ENCODE data around the gene RFPL3.
"Not testable (repeated sequence)": the region's sequence is repeated elsewhere in the genome, so short reads cannot be mapped to it uniquely, and the experiment has no call there.

Gene RFPL3

DNA sequence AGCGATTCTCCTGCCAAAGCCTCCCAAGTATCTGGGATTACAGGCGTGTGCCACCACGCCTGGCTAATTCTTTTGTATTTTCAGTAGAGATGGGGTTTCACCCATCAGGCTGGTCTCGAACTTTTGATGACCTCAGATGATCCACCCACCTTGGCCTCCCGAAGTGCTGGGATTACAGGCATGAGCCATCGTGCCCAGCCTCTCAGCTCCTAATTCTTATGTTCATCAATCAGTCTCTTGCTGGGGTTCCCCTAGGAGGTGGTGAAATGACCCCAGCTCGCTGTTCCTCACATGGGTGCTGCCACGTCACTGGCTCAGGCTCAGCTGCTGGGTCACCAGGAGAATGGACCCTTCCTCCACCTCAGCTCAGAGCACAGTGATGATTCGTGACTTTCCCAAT, at the start of gene RFPL3:
TSS of gene RFPL3 (plus strand) at position 301 of the 400 bp plus-strand sequence. CDS start 205 bp downstream, outside the sequence.
- H3K27ac ChIP-seq (ENCODE audit: low read depth, low read length); H3K4me1 ChIP-seq (ENCODE audit: insufficient read depth, low read length); H3K27me3 ChIP-seq (ENCODE audit: control insufficient read depth in 1 of 2, insufficient read depth in 2 of 2, low read length in 2 of 2); H3K4me3 ChIP-seq (ENCODE audit: low read depth in 1 of 2, low read length in 2 of 2); H3K36me3 ChIP-seq (ENCODE audit: insufficient read depth, low read length); H3K9ac ChIP-seq (ENCODE audit: low read length); H3K9me3 ChIP-seq (ENCODE audit: low read length): not testable (repeated sequence)

- no peaks in the 10 kb centered on the region for H3K27me3 ChIP-seq (ENCODE audit: control insufficient read depth in 1 of 2, insufficient read depth in 2 of 2, low read length in 2 of 2)
- no peaks in the 10 kb centered on the region for H3K9me3 ChIP-seq (ENCODE audit: low read length)
- no peak overlapping the region for H3K9ac ChIP-seq (ENCODE audit: low read length)
- no peaks in the 10 kb centered on the region for H3K36me3 ChIP-seq (ENCODE audit: insufficient read depth, low read length)
- H3K27ac ChIP-seq (ENCODE audit: low read depth, low read length), result no peak overlapping the region
- no peak overlapping the region for H3K4me3 ChIP-seq (ENCODE audit: low read depth in 1 of 2, low read length in 2 of 2)
- no peaks in the 10 kb centered on the region for H3K4me1 ChIP-seq (ENCODE audit: insufficient read depth, low read length)
Measured at GRCh38 chr22:32308191-32308590, 49.5 kb upstream of the RFPL3 start.

DNA sequence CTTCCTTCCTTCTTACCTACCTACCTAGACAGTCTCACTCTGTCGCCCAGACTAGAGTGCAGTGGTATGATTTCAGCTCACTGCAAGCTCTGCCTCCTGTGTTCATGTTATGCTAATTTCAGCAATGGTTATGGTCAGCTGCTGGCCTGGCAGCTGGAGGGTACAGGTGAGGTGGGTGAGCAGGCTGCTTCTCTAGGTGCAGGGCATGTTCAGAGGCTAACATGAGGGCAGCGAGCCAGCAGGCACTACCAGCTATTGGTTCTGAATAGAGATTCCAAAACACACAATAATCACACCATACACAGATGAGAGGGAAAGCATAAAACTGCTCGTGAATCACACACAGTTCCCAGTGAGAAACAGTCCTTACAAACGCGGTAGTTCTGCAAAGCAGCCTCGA, 48.7 kb upstream of the RFPL3 start:
- H3K9ac ChIP-seq (ENCODE audit: low read length), result no peak overlapping the region
- H3K4me3 ChIP-seq (ENCODE audit: low read depth in 1 of 2, low read length in 2 of 2), result no peak overlapping the region
- H3K9me3 ChIP-seq (ENCODE audit: low read length), result no peaks in the 10 kb centered on the region
- H3K36me3 ChIP-seq (ENCODE audit: insufficient read depth, low read length), result no peaks in the 10 kb centered on the region
- no peaks in the 10 kb centered on the region for H3K27me3 ChIP-seq (ENCODE audit: control insufficient read depth in 1 of 2, insufficient read depth in 2 of 2, low read length in 2 of 2)
- H3K27ac ChIP-seq (ENCODE audit: low read depth, low read length), result no peak overlapping the region
- no peaks in the 10 kb centered on the region for H3K4me1 ChIP-seq (ENCODE audit: insufficient read depth, low read length)

GRCh38 chr22:32309585-32310251, 47.9 kb upstream of the RFPL3 start:
- Histone ChIP-seq H3K36me3 (ENCODE audit: insufficient read depth, low read length) (no peaks in the 10 kb centered on the region), H3K9me3 (ENCODE audit: low read length) (no peaks in the 10 kb centered on the region), H3K27ac (ENCODE audit: low read depth, low read length) (no peak overlapping the region), H3K9ac (ENCODE audit: low read length) (no peak overlapping the region), H3K4me1 (ENCODE audit: insufficient read depth, low read length) (no peaks in the 10 kb centered on the region), H3K27me3 (ENCODE audit: control insufficient read depth in 1 of 2, insufficient read depth in 2 of 2, low read length in 2 of 2) (no peaks in the 10 kb centered on the region), H3K4me3 (ENCODE audit: low read depth in 1 of 2, low read length in 2 of 2) (no peak overlapping the region)

DNA sequence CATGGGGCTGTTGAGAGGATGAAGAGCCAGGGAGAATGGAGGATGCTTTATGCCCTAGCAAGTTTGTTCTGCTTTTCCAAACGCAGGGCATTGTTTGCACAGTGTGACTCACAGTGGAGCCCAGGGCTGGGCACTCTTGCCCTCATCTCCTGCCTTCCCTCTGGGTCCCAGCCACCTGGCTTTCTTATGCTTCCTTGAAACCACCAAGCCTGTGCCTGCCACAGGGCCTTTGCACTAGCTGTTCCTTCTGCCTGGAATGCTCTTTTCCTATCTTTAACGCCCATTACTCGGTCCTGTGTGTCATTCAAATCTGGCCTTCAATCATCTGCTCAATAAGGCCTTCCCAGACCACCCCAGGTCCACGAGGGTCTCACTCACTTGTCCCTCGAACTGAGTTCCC, 46.9 kb upstream of the RFPL3 start:
- H3K4me1 ChIP-seq (ENCODE audit: insufficient read depth, low read length), result no peaks in the 10 kb centered on the region
- H3K27me3 ChIP-seq (ENCODE audit: control insufficient read depth in 1 of 2, insufficient read depth in 2 of 2, low read length in 2 of 2), result no peaks in the 10 kb centered on the region
- no peak overlapping the region for H3K9ac ChIP-seq (ENCODE audit: low read length)
- no peak overlapping the region for H3K4me3 ChIP-seq (ENCODE audit: low read depth in 1 of 2, low read length in 2 of 2)
- H3K27ac ChIP-seq (ENCODE audit: low read depth, low read length), result no peak overlapping the region
- H3K9me3 ChIP-seq (ENCODE audit: low read length), result no peaks in the 10 kb centered on the region
- no peaks in the 10 kb centered on the region for H3K36me3 ChIP-seq (ENCODE audit: insufficient read depth, low read length)

- Histone ChIP-seq H3K9ac (ENCODE audit: low read length) (no peak overlapping the region), H3K27ac (ENCODE audit: low read depth, low read length) (no peak overlapping the region), H3K36me3 (ENCODE audit: insufficient read depth, low read length) (no peaks in the 10 kb centered on the region), H3K4me3 (ENCODE audit: low read depth in 1 of 2, low read length in 2 of 2) (no peak overlapping the region), H3K4me1 (ENCODE audit: insufficient read depth, low read length) (no peaks in the 10 kb centered on the region), H3K9me3 (ENCODE audit: low read length) (no peaks in the 10 kb centered on the region), H3K27me3 (ENCODE audit: control insufficient read depth in 1 of 2, insufficient read depth in 2 of 2, low read length in 2 of 2) (no peaks in the 10 kb centered on the region)
Measured at GRCh38 chr22:32311551-32312071, 46.1 kb upstream of the RFPL3 start.

GRCh38 chr22:32312748-32313147, 44.9 kb upstream of the RFPL3 start:
- Histone ChIP-seq H3K27ac (ENCODE audit: low read depth, low read length) (no peak overlapping the region), H3K4me1 (ENCODE audit: insufficient read depth, low read length) (no peaks in the 10 kb centered on the region), H3K27me3 (ENCODE audit: control insufficient read depth in 1 of 2, insufficient read depth in 2 of 2, low read length in 2 of 2) (no peaks in the 10 kb centered on the region), H3K36me3 (ENCODE audit: insufficient read depth, low read length) (no peaks in the 10 kb centered on the region), H3K4me3 (ENCODE audit: low read depth in 1 of 2, low read length in 2 of 2) (no peak overlapping the region), H3K9me3 (ENCODE audit: low read length) (no peaks in the 10 kb centered on the region), H3K9ac (ENCODE audit: low read length) (no peak overlapping the region)

DNA sequence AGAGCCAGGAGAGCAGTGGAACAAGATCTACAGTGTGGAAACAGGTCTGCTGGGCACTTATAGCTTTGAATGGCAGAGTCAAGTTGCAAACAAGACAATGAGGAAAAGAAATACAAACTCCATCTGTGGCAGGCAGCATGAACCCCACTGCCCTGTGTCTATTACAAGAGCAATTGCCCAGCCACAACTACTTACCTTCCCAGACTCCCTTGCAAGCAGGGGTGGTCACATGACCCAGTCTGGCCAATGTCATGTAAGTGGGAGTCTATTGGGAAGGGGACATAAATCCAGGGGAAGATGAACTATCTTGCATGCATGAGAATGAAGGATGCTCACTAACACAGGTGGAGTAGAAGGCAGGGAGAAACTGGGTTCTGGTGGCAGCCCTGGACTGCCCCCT, 44.1 kb upstream of the RFPL3 start:
- H3K4me3 ChIP-seq (ENCODE audit: low read depth in 1 of 2, low read length in 2 of 2), result no peak overlapping the region
- H3K9ac ChIP-seq (ENCODE audit: low read length), result no peak overlapping the region
- no peaks in the 10 kb centered on the region for H3K36me3 ChIP-seq (ENCODE audit: insufficient read depth, low read length)
- H3K9me3 ChIP-seq (ENCODE audit: low read length), result no peaks in the 10 kb centered on the region
- no peaks in the 10 kb centered on the region for H3K4me1 ChIP-seq (ENCODE audit: insufficient read depth, low read length)
- H3K27ac ChIP-seq (ENCODE audit: low read depth, low read length), result no peak overlapping the region
- no peaks in the 10 kb centered on the region for H3K27me3 ChIP-seq (ENCODE audit: control insufficient read depth in 1 of 2, insufficient read depth in 2 of 2, low read length in 2 of 2)

DNA sequence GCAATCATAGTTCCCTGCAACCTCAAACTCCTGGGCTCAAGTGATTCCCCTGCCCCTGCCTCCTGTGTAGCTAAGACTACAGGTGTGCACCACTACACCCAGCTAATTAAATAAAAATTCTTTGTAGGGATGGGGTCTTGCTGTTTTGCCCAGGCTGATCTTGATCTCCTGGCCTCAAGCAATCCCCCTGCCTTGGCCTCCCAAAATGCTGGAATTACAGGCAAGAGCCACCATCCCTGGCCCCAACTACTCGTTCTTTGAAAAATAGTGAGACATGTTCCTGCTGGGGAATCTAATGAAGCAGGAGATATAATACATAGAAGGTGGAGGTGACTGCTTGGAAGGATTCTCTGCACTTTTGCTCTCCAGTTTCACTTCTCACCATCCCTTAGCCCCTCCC, 40.1 kb upstream of the RFPL3 start:
- H3K9ac ChIP-seq (ENCODE audit: low read length), result no peak overlapping the region
- no peak overlapping the region for H3K4me3 ChIP-seq (ENCODE audit: low read depth in 1 of 2, low read length in 2 of 2)
- H3K4me1 ChIP-seq (ENCODE audit: insufficient read depth, low read length), result no peaks in the 10 kb centered on the region
- no peaks in the 10 kb centered on the region for H3K27me3 ChIP-seq (ENCODE audit: control insufficient read depth in 1 of 2, insufficient read depth in 2 of 2, low read length in 2 of 2)
- no peaks in the 10 kb centered on the region for H3K36me3 ChIP-seq (ENCODE audit: insufficient read depth, low read length)
- no peaks in the 10 kb centered on the region for H3K9me3 ChIP-seq (ENCODE audit: low read length)
- no peak overlapping the region for H3K27ac ChIP-seq (ENCODE audit: low read depth, low read length)

GRCh38 chr22:32318361-32318760, 39.3 kb upstream of the RFPL3 start:
- no peak overlapping the region for H3K27ac ChIP-seq (ENCODE audit: low read depth, low read length)
- no peaks in the 10 kb centered on the region for H3K9me3 ChIP-seq (ENCODE audit: low read length)
- no peak overlapping the region for H3K9ac ChIP-seq (ENCODE audit: low read length)
- H3K4me3 ChIP-seq (ENCODE audit: low read depth in 1 of 2, low read length in 2 of 2), result no peak overlapping the region
- H3K36me3 ChIP-seq (ENCODE audit: insufficient read depth, low read length), result no peaks in the 10 kb centered on the region
- no peaks in the 10 kb centered on the region for H3K27me3 ChIP-seq (ENCODE audit: control insufficient read depth in 1 of 2, insufficient read depth in 2 of 2, low read length in 2 of 2)
- no peaks in the 10 kb centered on the region for H3K4me1 ChIP-seq (ENCODE audit: insufficient read depth, low read length)

DNA sequence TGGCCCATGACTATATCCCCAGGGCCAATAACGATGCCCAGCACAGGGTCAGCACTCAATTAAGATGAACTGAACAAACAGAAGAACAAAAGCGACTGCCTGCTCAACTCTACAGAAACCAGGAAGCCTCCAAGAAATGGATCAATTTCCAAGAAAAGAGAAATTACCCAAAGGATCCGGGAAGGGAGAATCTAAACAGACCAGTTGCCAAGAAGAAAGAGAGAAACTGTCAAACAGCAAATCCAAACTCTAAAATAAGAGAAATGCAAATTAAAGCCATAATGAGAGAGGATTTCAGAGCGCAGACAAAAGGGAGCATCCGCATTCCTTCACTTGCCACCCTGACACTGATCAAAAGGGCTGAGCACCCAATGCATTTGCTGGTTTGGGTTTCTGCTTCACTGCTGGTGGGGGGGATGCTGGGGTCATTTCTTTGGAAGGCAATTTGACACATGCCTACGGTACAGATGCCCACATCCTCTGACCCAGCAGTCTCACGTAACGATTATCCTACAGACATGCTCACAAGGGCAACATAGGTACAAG, 37.7 kb upstream of the RFPL3 start:
- Histone ChIP-seq H3K4me3 (ENCODE audit: low read depth in 1 of 2, low read length in 2 of 2) (no peak overlapping the region), H3K9ac (ENCODE audit: low read length) (no peak overlapping the region), H3K4me1 (ENCODE audit: insufficient read depth, low read length) (no peaks in the 10 kb centered on the region), H3K36me3 (ENCODE audit: insufficient read depth, low read length) (no peaks in the 10 kb centered on the region), H3K9me3 (ENCODE audit: low read length) (no peaks in the 10 kb centered on the region), H3K27me3 (ENCODE audit: control insufficient read depth in 1 of 2, insufficient read depth in 2 of 2, low read length in 2 of 2) (no peaks in the 10 kb centered on the region), H3K27ac (ENCODE audit: low read depth, low read length) (no peak overlapping the region)

DNA sequence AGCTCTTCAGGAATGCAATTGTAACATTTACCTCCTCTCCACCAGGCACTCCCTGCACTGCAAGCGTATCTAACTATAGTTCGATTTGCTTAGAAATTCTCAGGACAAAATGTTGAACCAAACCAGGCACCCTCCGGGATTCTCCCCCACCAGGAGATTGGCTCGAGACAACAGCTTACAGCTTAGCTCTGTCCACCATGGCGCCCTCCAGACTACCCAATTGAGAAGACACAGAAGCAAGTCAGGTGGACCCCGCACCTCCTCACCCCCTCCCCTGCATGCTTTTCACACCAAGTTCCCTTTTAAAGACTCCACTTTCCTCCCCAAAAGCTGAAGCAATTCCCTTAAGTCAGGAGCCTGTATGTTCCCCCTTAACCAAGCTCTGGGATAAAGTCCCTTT, 34.7 kb upstream of the RFPL3 start:
- Histone ChIP-seq H3K27me3 (ENCODE audit: control insufficient read depth in 1 of 2, insufficient read depth in 2 of 2, low read length in 2 of 2) (no peaks in the 10 kb centered on the region), H3K9me3 (ENCODE audit: low read length) (no peaks in the 10 kb centered on the region), H3K36me3 (ENCODE audit: insufficient read depth, low read length) (no peaks in the 10 kb centered on the region), H3K4me3 (ENCODE audit: low read depth in 1 of 2, low read length in 2 of 2) (no peak overlapping the region), H3K4me1 (ENCODE audit: insufficient read depth, low read length) (no peaks in the 10 kb centered on the region), H3K27ac (ENCODE audit: low read depth, low read length) (no peak overlapping the region), H3K9ac (ENCODE audit: low read length) (no peak overlapping the region)
